GM19463 (cell line): ENCODE measurements around the gene PFAS.
"Not testable (repeated sequence)": the region's sequence is repeated elsewhere in the genome, so short reads cannot be mapped to it uniquely, and the experiment has no call there.

Source experiments
- ATAC-seq: cut with Tn5 transposase; IDR thresholded peaks from one replicate; pipeline ENCODE4 v1.9.1; 2021; ENCODE audit warnings: mild to moderate bottlenecking, moderate library complexity; ENCODE audit not compliant: unreplicated experiment

The PFAS gene

DNA sequence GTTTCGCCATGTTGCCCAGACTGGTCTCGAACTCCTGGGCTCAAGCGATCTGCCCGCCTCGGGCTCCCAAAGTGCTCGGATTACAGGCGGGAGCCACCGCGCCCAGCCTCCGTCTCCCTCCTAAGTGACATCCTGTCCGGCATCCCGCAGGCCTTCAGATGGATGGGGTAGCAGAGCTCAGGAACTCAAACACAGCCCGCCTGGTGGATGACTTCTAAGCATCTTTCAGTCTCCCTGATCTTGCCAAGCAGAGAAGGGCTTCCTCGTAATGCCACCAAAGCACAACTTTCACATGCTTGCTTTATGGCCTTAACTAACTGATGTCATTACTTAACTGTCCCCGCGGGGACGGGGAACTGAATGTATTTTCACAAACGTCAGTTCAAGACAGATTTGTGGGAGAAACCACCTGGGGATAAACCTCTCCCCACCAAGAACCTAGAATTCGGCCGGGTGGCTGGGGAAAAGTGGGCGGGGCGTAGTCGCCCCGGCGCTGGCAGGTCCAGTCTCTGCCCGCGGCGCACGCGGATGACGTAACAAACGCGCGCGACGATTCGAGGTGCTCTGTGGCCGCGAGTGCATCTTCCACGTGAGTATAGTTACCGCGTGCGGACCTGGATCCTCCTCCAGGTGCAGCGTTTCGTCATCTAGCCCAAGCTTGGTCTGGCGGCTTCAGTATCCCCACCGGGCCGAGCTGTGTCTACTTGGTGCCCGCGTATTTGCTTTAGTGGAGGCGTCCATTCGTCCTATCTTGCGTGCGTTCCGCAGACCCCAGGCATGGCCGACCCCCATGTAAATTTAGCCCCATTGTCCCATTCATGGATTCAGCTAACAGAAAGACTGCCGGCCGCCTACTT is at the start of gene PFAS:
PFAS (plus strand) TSS at position 539 of the 857 bp plus-strand sequence. CDS start 4,649 bp downstream, outside the sequence.
- peak; percentile 49 for ATAC-seq

- no peak for ATAC-seq
Observed at GRCh38 chr17:8204761-8205555, 44.1 kb upstream of the PFAS start.

DNA sequence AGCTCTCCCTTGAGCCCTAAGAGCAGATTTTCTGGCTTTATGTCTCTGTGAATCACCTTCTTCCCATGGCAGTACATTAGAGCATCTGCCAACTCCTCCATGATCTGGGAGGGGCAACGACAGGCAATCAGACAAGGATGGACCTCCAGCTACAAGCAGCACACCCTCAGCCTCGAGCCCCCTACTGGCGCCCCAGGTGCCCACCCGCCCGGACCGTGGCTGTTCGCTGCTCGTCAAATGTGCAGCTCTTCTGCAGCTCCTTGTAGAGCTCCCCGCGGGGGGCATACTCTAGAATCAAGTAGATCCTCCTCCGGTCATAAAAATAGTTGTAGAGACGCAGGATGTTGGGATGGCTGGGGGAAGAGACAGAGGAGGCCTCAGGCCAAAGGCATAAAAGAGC is 42.6 kb upstream of the PFAS start:
- no peak for ATAC-seq

- peak; percentile 87 for ATAC-seq
Observed at GRCh38 chr17:8209907-8210760, 39.0 kb upstream of the PFAS start, which contains the start of gene AURKB. Gene AURKB, minus strand, starts transcription at chr17:8210575. Its CDS starts 351 bp downstream, at chr17:8210224.

DNA sequence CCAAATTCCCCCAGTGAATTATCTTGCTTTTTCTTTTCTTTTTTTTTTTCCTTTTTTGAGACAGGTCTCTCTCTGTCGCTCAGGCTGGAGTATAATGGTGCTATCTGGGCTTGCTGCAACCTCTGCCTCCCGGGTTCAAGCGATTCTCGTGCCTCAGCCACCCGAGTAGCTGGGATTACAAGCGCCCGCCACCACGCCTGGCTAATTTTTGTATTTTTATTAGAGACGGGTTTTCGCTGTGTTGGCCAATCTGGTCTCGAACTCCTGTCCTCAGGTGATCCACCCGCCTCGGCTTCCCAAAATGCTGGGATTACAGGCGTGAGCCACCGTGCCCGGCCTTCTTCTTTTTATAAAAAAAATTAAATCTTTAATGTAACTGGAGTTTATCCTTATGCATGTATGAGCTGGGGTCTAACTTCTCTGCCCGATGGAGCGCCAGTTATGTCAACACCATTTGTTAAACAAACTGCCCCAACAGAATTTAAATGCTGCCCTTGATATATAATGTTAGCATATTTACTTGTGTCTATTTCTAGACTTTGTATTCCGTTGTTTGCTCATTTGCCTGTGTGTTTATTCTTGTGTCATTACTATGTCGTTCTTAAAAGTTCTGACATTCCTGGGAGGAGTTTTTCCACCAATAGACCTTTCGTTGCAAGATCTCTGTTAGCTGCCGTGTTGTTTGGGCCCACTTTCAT is 38.2 kb upstream of the PFAS start:
- peak; percentile 23 for ATAC-seq

- ATAC-seq, result no peak
Observed at GRCh38 chr17:8212312-8213180, 36.5 kb upstream of the PFAS start.

DNA sequence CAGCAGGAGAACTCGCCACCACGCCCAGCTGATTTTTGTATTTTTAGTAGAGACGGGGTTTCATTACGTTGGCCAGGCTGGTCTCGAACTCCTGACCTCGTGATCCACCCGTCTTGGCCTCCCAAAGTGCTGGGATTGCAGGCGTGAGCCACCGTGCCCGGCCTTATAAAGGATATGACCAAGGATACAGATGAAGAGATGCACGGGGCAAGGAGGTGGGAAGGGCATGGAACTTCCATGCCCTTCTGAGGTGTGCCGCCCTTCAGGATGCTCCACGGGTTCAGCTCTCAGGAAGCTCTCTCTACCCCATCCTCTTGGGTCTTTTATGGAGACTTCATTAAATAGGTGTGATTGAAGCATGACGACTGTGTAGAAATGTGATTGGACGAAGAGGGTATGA is 35.1 kb upstream of the PFAS start:
- not testable (repeated sequence) for ATAC-seq

DNA sequence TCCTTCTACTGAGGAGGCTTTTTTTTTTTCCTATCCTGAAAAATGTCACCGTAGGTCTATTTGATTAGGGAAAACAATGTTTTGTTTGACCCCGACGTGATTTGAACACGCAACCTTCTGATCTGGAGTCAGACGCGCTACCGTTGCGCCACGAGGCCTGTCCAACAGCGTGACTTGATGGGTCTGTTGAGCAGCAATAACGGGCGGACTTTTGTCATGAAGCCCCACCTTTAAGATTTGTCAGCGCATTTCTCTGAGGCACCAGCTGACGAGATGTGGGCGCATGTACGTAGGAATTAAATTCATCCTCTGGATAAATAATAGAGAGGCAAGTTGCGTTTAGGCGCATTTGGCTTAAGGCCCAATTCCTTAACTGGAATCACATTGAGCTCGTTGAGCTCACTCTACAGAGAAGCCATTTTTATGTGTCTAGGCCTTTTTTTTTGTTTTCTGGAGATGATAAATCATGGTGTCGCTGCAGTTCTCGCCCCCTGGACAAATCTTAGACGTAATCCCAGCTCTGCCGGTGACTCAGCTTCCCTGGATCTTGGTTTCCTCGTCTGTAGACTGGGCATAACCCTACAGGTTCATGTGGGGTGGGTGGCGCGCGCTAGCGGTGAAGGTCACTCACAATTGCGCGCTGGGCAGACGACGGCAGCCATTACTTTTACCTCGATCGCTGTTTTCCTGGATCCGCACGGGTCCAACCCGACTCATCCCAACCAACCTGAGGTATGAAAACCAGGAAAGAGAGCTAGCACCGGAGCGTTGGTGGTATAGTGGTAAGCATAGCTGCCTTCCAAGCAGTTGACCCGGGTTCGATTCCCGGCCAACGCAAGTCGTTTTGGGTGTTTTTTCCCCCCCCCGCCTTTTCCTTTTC is 28.1 kb upstream of the PFAS start:
- ATAC-seq, result no peak

GRCh38 chr17:8221663-8222379 is 27.3 kb upstream of the PFAS start:
- ATAC-seq, result peak; percentile 26

DNA sequence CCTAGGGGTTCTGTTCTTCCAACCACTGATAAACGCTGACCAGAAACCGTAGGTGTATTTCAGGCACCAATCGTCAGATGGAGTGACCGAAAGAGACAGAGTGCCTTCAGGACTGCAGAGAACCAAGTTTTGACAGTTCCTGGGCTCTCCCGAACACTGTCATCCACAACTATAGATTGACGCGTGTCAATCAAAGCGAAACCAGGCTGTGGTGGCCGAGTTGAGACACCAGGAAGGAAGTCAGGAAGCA is 26.8 kb upstream of the PFAS start:
- peak; percentile 25 for ATAC-seq

DNA sequence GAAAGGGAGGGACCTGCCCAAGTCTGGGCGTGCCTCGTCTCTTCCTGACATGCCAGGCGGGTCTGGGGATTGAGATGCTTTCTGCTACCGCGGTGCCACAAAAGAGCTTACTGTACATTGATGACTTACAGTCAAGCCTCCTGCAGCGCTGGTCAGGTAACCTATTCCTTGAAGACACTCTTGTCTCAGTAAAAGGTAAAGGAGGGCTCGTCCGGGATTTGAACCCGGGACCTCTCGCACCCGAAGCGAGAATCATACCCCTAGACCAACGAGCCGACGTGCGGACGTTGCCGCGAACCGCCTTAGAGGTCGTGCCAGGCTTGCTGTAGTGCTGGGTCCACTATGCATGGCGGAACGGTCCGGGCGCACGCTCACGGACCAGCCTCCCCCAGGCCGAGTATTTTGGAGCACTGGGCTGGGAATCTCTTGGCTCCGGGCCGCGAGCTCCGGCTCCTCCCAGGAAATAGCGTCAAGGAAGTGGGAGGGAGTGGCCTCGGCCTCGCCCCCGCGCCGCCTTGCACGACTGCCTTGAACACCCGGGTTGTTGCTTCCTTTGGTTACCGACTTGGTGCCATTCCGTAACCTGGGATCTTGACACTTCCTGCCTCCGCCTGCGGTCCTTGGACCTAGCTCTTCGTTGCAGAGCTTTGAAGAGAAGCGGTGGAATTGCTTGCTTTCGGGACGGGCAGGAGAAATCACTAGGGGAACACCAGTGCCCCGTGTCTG is 26.3 kb upstream of the PFAS start:
- ATAC-seq, result peak; percentile 34

- ATAC-seq, result no peak
Observed at GRCh38 chr17:8223356-8224126, 25.5 kb upstream of the PFAS start.

DNA sequence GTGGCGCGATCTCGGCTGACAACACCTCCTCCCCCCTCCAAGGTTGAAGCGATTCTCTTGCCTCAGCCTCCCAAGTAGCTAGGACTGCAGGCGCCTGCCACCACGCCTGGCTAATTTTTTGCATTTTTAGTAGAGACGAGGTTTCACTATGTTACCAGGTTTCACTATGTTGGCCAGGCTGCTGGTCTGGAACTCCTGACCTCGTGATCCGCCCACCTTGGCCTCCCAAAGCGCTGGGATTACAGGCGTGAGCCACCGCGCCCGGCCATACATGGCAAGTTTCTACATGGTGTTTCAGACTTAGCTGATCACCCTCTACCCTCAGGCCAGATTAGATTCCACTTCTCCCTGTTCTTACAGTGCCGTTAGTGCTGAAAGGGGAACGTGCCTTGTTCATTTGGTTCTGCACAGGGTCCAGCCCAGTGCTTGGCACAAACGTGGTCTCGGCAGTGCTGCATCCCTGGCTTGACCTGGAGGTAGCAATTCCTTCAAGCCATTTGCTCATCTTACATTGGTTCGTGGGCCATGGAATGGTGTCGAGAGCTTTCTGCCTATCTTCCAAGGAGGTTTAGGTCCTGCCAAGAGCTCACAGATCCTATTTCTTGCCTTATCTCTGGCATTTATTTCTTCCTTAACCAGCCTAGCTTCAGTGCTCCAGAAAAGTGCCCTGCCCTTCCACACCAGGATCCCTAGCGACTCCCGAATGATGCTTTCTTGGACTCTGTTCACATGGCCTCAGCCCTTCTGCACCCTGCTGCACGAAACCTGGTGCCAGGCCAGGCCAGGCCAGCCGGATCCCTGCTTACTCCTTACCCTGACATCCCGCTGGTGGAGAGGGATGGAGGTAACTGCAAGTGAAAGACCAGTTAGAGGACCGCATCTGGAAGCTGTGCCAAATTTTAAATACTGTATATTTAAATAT is 23.9 kb upstream of the PFAS start:
- ATAC-seq, result no peak

GRCh38 chr17:8225813-8226535 is 23.1 kb upstream of the PFAS start:
- ATAC-seq, result no peak
